ENCODE measurements around the gene ZNF138.

GRCh38 chr7:64854969-64855368 lies 60.7 kb downstream of the ZNF138 start:
- no peak for TF ChIP-seq EZH2 (IDR thresholded peaks at IDR 0.05; ENCODE audit: low read depth)
- TF ChIP-seq CTCF (conservative IDR thresholded peaks at IDR 0.05), result no peak
